HEK293T (cell line): ENCODE results near the gene ASB3.

Experiments
- BHLHE40 ChIP-seq: fragments of 450-650 bp; IDR thresholded peaks from 2 replicates; pipeline ENCODE4 v1.6.1; 2016; ENCODE audit warnings: mild to moderate bottlenecking, moderate library complexity, borderline replicate concordance
- ELF4 ChIP-seq: fragments of 450-650 bp; IDR thresholded peaks from 2 replicates; pipeline ENCODE4 v1.6.1; 2017; ENCODE audit warnings: antibody characterized with exemption
- FOXA1 ChIP-seq: fragments of 450-650 bp; IDR thresholded peaks from 2 replicates; pipeline ENCODE4 v1.6.1; 2016; ENCODE audit warnings: mild to moderate bottlenecking
- SP1 ChIP-seq: fragments of 450-650 bp; IDR thresholded peaks from 2 replicates; pipeline ENCODE4 v1.6.1; 2017

DNA sequence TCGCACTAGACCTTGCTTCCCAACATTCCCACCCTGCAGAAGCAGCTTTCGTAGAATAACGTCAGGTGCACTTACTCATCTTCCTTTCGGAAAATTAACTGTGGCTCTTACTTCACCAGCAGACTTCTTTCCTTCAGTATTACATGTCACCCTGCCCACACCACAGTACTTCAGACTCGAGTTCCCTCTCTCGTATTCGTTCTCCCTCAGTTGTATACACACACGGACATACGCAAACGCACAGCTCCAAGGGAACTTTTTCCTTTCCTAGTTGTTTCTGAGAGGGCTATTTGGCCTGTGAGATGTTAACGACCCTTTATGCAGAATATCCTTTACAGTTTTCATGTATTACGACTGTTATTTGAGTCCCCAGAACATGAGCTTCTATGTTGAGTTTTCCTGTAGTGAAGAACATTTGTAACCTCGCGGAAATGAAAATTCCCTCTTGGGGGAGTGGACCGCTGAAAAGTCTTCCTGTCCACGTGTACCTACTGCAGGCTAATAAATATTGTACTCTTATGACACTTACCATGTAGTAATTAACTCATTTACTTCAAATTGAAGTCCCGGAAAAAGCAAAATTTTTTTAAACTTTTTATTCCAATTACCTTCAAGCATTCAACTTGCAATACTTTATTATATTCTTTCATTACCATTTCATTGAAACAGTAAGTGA is 999 bp upstream of the ASB3 start:
- TF ChIP-seq FOXA1 (no peak), SP1 (no peak), ELF4 (no peak), BHLHE40 (no peak)
